Epithelial cell of prostate (primary cell): Measurements from ENCODE around the gene EFL1.

Source experiments
- DNase-seq: peaks from one replicate; pipeline ENCODE4 v3.0.0-alpha.2; 2011; ENCODE audit warnings: low read depth, low spot score
- H3K27ac ChIP-seq: fragments of 450-650 bp; 2 replicates; pipeline ENCODE4 v1.5.1; 2017; ENCODE audit warnings: mild to moderate bottlenecking

Gene EFL1

DNA sequence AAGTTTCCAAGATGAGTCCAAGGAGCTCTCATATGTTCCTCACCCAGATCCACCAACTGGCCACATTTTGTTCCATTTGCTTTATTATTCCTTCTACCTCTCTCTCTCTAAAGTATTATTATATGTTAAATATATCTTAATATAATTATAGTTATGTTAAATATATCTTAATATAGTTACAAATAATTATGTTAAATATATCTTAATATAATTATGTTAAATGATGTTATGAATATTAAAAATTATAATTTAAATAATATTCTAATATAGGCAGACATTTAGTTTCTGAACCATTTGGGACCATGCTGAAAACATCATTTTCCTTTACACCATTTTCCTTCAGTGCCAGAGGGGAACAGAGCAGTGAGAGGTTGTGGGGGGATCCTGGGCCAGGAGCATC lies 166.7 kb downstream of the EFL1 start:
- no peak overlapping the region for H3K27ac ChIP-seq
- DNase-seq: no peak

DNA sequence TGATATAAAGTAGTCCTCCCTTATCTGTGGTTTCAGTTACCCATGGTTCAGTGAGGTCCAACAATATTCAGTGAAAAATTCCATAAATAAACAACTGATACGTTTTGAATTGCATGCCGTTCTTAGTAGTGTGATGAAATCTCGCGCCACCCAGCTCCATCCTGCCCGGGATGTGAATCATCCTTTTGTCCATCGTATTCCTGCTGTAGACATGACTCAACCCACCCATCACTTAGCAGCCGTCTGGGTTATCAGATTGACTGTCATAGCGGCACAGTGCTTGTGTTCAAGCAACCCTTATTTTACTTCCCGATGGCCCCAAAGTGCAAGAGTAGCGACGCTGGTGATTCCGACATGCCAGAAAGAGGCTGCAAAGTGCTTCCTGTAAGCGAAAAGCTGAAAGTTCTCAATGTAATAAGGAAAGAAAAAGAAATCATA lies 168.7 kb downstream of the EFL1 start:
- DNase-seq: peak; percentile 61
- H3K27ac ChIP-seq: peak overlapping the region; percentile 62

DNA sequence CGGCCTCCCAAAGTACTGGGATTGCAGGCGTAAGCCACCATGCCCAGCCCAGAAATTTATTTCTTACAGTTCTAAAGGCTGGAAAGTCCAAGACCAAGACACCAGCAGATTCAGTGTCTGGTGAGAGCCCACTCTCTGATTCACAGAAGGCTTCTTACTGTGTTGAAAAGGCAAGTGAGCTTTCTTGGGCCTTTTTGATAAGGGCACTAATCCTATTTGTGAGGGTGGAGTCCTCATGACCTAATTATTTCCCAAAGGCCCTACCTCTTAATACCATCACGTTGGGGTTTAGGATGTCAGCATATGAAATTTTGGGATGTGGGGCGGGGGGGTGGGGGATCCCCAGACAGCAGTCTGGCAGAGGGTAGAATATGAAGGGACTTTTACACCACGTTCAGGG lies 169.2 kb downstream of the EFL1 start:
- H3K27ac ChIP-seq: peak overlapping the region; percentile 62
- no peak for DNase-seq

DNA sequence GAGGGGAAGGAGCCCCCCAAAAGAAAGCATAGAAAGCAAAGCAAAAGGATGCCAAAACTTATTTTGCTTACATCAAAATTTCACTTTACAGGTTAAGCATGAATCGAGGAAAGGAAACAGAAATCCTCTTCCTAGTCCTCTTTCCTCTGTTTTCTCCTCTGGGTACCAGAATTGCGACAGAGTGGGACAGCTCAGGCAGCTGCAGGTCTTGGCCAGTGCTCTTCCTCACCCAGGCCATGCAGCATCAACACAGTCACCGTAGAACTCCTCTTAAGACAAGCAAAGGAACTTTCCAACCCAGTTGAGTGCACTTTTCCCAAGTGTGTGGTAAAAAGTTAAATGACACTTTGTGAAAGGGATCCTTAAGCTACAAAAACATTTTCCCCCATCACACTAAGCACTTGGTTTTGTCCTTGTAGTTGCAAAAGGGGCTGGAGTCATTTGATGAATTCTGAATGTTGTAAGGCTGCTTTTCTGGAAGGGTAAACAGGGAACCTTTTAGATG lies 170.8 kb downstream of the EFL1 start:
- no peak for DNase-seq
- no peak overlapping the region for H3K27ac ChIP-seq

DNA sequence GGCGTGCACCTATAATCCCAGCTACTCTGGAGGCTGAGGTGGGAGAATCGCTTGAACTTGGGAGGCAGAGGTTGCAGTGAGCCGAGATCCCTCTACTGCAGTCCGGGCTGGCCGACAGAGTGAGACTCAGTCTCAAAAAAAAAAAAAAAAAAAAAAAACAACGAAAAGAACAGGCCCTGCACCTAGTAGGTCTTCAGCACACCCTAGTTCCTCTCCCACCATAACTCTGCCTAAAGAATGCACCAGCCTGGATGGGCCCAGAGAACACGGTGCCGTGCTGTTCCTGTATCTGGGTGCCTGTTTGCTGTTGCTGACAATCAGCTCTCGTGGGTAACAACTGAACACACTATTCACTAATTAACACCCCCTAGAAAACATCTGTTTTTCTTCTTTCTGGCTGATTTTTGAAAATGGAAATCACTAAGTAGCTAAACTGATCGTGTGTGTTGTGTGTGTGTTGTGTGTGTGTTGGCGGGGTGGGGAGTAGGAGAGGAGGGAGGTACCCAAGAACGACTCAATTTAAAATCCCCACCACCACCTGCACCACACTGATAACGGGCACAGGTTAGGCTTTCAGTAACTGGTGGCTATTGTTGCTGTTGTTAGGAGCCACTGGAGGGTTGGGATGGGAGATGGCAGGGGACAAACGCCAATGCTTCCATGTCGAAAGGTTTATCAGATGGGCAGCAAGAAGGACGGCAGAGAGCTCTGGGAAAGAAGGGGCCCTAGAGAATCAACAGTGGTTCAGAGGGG lies 176.1 kb downstream of the EFL1 start:
- no peak for DNase-seq
- H3K27ac ChIP-seq: no peak overlapping the region

DNA sequence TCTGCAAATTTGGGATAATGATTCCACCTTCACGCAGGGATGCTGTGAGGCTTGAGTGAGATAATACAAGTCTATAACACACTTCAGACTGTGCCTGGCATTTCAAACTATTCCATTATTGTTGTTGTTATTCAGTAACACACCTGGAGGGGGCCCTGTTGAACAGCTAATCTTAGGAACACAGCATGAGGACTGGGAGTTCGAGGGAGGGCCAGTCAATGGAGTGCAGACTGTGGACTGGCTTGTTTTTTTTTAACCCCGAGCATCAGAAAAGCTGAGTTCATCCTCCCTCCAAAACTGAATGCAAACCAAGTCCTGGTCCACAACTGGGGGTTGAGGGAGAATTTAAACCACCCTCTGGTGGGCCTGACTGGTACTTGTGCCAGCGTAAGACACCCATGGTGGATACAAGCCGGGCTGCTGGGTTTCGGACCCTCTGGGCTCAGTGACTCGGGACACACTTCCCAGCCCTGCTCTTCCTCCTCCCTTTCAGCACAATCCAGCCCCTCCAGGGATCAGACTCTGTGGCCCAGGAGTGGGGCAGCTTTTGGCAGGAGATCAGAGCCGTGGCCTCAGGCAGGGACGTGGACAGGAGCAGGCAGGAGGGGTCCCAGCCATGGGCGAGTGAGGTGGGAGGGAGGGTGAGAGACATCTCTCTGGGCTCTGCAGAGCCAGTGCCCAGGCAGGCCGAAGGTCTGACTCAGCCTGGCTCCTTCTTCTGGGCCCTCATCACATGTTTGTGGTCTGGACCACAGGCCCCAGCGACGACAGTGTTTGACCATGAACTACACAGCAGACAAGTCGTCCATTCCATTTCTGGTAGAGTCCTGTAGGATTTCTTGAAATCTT lies 180.4 kb downstream of the EFL1 start:
- H3K27ac ChIP-seq: no peak overlapping the region
- no peak for DNase-seq

DNA sequence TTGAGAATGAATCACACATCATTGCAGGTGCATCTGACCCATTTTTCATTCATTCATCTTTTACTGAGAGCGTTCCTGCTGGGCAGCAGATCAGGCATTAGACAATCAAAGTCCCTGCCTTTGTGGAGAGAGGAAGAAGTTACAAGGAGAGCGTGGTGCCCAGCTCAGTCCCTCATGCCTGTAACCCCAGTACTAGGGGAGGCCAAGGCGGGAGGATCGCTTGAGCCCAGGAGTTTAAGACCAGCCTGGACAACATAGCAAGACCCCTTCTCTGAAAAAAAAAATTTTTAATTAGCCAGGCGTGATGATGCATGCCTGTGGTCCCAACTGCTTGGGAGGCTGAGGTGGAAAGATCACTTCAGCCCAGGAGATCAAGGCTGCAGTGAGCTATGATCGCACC lies 181.8 kb downstream of the EFL1 start:
- DNase-seq: no peak
- H3K27ac ChIP-seq: no peak overlapping the region
